NCI-H2107 treated with DMSO at 0.1 percent for 48 hours (cell line): ENCODE results near the gene CLCA2.

ENCODE experiments used
- DNase-seq: peaks from one replicate; lab custom pipeline; 2025; ENCODE audit not compliant: unreplicated experiment; lab: John Stamatoyannopoulos, UW

The CLCA2 gene

DNA sequence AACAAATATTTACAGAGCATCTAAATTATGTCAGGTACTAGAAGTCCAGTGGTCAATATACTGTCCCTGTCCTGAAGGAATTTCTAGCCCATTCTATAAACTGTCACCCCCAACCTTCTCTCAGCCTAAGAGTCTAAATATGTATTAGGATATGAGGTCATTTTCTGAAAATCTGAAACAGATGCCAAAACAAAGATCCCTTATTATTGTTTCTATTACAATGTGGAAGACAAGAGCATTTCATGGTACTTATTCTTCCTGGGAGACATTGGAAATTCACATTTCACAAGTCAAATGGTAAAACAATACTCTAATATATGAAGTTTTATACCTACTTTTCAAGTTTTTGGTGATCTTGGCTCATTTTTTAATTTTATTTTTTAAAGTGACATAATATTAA lies 47.3 kb downstream of the CLCA2 start:
- no peak for DNase-seq

DNA sequence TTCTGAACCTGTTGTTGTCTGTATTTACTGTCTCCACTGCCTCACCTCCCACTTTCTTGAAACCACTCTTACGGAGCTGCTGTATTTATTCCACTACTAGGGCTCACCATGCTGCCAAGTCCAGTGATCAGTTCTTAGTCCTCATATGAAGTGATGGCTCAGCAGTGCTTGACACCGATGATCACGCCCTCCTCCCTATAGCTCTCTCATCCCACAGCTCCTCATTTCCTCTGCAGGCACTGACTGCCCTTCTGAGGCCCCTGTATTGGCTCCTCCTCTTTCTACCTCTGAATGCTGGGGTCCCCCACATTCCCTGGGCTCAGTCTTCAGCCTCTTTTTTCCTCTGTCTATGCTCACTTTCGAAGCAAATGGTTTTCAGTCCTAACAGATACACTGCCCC lies 48.2 kb downstream of the CLCA2 start:
- no peak for DNase-seq

GRCh38 chr1:86472767-86473166 lies 48.8 kb downstream of the CLCA2 start:
- no peak for DNase-seq

DNA sequence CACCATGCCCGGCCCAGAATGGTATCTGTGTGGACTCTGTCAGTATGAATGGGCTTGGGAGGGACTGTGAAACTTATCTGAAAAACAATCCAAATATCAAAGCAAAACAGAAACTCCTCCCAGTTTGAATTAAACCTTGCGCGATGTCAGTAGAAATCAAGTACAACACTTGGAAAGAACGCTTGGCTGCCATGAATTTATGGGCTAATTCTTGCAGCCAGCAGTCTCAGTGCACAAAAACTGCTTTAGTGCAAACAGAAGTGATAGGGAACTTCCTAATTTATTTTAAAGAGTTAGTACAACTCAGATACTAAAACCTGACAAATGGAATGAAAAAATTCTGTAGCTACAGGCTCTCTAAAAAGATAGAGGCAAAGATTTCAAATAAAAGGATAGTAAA lies 53.3 kb downstream of the CLCA2 start:
- DNase-seq, result no peak

DNA sequence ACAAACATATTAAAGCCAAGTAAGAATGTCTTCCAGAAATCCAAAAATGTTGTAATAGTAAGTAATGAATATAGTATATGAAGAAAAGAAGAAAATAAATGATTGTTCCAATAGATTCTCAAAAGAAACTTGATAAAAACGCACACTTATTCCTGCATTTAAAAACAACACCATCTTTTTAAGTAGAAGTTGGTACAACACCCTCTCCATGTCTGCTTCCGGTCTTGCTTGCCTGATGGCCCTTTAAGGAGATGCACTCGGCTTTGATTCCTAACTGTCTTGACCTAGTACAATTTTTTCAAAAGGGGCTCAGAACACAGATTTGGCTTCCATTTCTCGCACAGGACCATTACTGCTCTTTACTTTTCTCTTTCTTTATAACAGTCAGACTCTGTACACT lies 53.7 kb downstream of the CLCA2 start:
- no peak for DNase-seq

DNA sequence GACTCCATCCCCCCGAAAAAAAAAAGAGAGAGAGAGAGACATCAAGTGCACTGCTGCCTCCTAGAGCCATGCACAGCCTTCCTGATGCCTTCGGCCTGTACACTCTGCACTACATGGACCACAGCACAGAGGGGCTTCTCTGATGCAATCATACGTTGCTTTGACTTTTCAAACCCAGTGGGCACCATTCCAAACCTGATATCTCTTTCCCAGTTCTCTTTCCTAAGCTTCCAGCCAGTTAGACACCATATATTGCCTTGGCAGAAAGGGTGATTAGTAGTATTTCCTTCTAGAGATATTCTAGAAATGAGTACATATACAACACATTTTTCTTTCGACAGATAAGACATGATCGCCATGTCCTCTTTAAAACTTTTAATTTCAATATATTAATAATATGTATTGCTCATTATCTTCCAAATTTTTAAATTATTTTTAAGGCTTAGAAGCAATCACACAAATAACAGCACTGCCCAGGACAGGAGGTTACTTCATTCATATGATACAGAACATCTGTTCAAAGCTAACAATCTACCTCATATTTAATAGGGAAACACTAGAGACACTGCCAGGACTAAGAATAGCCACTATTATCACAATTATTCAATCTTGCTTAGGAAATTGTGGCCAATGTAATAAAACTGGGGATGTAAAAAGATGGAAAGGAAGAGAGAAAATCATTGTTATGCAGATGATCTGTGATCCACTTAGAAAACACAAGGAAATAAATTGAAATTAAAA lies 54.6 kb downstream of the CLCA2 start:
- DNase-seq, result no peak

DNA sequence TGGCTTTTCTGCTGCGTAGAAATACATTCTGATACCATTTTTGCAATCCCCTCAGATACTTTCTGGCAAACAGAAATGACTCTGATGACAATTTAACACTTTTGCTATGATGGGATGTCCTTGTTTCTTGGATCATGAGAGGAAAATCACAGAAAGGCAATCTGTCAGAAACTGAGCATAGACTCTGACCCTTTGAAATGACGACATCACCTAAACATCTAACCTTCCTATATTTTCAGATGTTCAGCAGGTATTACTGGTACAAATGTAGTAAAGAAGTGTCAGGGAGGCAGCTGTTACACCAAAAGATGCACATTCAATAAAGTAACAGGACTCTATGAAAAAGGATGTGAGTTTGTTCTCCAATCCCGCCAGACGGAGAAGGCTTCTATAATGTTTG lies 58.0 kb downstream of the CLCA2 start:
- no peak for DNase-seq

- no peak for DNase-seq
Measured at GRCh38 chr1:86487131-86487810, 63.3 kb downstream of the CLCA2 start.

GRCh38 chr1:86487811-86488141 lies 63.8 kb downstream of the CLCA2 start:
- DNase-seq, result no peak

DNA sequence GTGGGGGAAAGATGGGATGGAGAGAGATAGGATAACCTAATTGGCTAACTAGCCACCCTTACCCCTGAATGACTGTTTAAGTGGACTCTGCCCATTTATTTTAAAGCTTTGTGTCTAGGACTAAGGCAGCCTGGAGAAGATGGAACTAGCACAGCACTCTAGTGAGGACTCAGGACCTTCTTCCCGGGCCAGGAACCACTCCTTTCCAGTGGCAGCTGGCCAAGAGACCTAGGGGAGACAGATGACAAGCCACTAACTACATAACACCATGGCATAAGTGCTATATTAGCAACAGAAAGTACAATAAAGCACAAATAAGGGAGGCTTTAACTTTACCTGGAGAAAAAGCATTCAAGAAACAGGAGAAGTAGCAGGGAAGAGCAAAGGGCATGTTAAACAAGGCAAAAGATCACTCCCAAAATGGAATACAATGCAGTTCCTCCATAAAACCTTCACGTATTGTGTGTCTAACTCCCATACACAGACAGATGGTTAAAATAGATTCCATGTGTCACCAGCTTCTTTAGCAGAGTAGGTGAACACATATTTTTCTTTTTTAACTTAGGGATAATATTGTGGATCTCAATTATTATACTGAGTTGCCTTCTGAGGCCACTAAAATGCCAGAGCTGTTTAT lies 65.4 kb downstream of the CLCA2 start:
- no peak for DNase-seq

DNA sequence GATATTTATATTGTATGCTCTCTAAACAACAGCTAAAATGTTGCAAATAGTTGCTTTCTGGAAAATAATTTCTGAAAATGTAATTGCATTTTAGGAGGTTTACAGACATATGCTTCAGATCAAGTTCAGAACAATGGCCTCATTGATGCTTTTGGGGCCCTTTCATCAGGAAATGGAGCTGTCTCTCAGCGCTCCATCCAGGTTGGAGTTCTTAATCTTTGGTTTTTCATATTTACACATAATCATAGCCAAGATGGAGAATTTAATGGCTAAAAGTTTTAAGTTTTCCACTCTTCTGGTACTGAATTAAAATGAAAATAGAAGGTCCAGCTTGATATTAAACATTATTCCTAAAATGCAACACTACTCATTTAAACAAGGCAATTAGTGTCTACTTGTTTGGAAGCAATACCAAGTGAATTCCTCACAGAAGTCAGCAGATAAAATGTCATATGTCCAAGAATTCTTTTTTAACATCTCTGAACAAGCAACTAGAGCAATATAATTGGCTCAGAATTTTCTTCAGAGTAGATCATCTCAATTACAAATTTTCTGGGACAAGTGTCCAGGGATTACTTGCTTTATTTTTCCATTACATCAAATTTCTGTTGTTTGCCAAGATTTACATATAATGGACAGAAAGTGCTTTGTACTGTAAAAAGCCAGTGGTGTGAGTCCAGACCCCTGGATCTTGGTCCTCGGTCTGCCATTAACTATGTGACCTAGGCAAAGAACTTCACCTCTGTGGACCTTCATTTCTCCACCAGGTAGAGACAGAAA lies 67.4 kb downstream of the CLCA2 start:
- no peak for DNase-seq

- DNase-seq, result no peak
Measured at GRCh38 chr1:86498281-86498680, 74.3 kb downstream of the CLCA2 start.

DNA sequence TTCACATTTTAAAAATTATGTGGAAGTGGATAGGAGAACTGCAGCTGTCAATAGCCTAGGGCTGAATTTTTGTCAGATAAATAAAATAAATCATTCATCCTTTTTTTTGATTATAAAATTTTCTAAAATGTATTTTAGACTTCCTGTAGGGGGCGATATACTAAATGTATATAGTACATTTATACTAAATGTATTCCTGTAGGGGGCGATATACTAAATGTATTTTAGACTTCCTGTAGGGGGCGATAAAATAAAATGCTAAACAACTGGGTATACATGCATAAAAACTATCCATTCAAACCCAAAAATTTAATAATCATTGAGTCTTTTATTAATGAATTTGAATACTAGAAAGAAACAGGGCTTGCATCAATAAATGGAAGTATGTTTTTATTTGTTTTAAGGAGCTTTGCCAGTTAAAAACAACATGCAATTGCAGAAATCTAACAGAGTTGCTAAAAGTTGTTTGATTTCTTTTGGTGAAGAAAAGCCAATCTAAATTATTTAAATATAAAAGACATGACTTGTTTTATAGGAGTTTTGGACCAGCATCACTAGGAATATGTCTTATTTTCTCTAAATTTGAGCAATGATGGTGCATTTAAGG lies 76.1 kb downstream of the CLCA2 start:
- peak; percentile 27 for DNase-seq

DNA sequence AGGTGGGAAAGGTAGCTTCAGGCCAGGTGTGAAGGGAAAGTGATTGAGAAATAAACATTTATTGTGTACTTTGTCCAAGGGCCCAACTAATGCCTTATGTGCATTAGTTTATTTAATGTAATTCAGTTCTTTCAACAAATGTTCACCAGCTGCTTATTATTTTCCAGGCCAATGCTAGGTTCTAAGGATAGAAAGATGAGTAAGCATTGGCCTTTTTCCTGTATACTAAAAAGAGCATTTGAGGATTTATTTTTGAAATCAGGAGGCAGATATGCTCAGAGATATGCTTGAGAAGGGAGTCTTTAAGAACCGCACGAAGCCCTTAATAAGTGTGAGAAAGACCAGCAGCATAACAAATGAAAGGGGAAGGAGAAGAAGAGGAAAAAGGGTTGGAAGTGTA lies 76.7 kb downstream of the CLCA2 start:
- DNase-seq, result no peak

- peak; percentile 53 for DNase-seq
Measured at GRCh38 chr1:86502125-86502646, 78.2 kb downstream of the CLCA2 start.

DNA sequence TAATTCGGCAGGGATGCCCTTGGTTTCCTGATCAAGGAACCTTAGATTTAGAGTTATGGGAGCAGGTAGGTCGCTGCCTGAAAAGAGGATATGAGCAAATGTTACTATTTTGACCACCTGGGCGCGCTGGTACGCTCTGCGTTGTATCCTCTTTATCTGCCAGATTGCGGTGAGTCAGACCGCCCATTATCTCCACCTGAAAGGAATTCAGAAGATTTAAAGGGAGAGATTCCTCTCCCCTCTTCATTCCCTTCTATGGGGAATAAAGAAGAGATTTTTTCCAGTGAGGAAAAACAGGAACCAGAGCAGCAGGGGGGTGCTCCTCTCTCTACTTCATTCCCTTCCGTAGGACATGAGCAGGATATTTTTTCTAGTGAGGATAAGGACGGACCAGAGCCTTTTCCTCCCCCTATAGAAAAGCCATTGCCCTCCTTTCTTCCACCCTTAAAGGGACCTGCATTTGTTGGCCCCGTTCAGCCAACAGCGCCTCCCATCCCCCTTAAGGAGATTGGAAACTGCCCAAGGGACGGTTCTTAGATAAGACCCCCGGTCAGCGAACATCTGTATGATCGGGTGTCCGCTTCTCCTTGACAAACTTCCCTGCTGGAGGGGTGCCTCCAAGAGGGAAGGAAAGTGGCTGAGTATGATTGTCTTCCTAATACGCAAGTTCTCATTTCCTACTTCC lies 78.9 kb downstream of the CLCA2 start:
- DNase-seq, result peak; percentile 35

DNA sequence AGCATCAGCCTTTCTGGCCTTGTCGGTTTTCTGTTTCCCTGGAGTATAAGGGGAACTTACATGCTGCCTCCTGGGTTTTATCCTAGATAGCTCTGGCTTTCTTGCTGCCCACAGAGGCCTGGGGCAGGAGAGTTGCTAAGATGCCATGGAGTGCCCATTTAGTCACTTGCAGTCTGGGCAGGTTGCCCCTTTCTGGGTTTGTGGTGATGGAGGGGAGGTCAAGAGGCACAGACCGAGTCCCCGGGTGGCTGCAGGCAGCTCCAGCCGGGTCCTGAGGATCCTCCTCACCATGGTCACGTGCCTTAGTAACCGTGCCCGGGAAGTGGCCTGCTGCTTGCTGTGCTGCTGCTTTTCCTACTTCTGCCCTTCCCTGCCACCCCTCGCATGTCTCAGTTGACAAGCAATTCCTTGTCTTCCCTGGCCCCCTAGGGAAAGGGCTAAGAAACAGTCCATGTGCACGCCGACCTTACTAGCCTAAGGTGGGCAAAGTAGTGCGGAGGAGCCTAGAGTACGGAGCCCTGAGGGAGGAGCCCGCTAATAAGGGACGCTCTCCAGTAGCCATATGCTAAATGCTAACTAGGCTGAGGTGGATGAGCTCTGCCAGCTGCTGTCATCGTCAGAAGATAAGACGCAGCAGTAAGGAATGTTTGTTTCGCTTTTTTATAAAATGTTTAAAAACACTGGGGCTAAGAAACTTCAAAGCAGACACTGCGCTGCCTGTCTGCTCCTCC lies 79.6 kb downstream of the CLCA2 start:
- DNase-seq, result no peak

DNA sequence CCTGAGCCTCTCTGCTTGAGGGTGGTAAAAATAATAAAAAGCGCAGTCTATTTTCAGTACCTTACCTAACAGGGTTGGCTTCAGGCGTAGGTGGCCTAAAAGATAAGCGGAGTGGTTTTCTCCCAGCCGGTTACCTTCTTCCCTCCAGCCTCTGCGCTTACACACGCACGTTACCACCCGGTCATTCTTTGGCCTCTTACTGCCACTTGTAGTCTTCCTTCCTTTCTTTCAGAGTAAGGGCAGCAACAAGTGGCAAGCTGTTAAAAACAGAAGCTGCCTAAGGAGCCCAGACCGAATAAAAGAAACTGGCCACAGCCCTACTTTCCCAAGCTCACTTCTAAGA lies 80.1 kb downstream of the CLCA2 start:
- no peak for DNase-seq

DNA sequence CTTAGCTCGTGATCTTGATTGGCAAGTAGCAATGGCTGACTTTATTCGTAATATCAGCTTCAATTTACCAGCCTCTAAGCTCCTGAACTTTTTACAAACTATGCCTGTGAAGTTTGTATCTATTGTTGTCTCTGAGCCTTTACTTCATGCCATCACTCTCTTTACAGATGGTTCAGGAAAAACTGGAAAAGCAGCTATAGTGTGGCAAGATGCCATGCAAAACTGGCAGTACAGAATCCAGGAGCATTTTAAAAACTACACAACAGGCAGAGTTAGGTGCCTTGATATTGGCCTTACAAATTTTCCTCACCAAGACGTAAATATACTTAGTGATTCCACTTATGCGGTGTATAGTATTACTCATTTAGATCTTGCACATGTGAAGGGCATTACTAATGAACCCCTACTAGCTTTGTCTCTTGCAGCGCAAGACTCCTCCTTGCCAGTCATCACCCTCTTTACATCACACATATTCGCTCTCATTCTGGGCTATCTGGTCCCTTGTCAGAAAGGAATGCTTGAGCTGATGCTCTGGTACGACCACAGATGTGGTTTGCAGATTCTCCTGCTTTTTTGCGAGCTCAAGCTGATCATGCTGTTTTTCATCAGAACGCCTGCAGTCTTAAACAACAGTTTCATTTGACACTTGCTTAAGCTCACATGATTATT lies 81.1 kb downstream of the CLCA2 start:
- DNase-seq, result no peak

DNA sequence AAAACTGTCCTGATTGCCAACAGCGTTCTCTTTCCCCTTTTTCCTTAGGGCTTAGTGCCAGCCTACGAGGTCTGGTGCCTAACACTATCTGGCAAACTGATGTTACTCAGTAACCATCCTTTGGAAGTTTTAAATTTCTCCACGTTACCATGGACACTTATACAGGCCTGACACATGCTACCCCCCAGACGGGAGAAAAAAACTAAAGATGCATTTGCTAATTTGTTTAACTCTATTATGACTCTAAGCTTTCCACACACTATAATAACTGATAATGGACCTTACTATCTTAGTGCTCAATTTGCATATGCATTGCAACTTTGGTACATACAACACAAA lies 81.6 kb downstream of the CLCA2 start:
- no peak for DNase-seq
